Gastroesophageal sphincter (tissue), 4 donors: ENCODE results near the gene ZNF331. TPM values are rescaled to one million over a fixed set of nuclear protein-coding genes. Genes with fewer than 3 reads are reported as not detected.
"Not testable (repeated sequence)": the region's sequence is repeated elsewhere in the genome, so short reads cannot be mapped to it uniquely, and the experiment has no call there.

ENCODE experiments used
- ATAC-seq: fragments of 150-250 bp; one replicate; pipeline ENCODE4 v1.9.1; 2016; ENCODE audit warnings: mild to moderate bottlenecking, moderate library complexity
- H3K27ac ChIP-seq, 4 donors: fragments of 200-600 bp; sonication (generic) in 3 of 4; 1 replicate in 3 of 4; 2 replicates in 1 of 4; pipeline ENCODE4 v1.5.1; 2016 to 2019
- H3K27me3 ChIP-seq: fragments of 200-600 bp; sonication (generic); one replicate; pipeline ENCODE4 v1.5.1; 2019
- H3K36me3 ChIP-seq, 2 donors: fragments of 200-600 bp; sonication (generic); one replicate each; pipeline ENCODE4 v1.5.1; 2019; ENCODE audit warnings: control low read depth in 1 of 2
- H3K4me1 ChIP-seq, 3 donors: fragments of 200-600 bp; sonication (generic); 1 replicate in 2 of 3; 2 replicates in 1 of 3; pipeline ENCODE4 v1.5.1; 2016 to 2019; ENCODE audit warnings: control low read depth in 2 of 3
- H3K4me3 ChIP-seq, 2 donors: fragments of 200-600 bp; sonication (generic); one replicate each; pipeline ENCODE4 v1.5.1; 2019; ENCODE audit warnings: mild to moderate bottlenecking in 1 of 2, moderate library complexity in 1 of 2
- H3K9me3 ChIP-seq, 3 donors: fragments of 200-600 bp; sonication (generic); one replicate each; pipeline ENCODE4 v1.5.1; 2017 to 2019; ENCODE audit warnings: control low read depth in 2 of 3
- CTCF ChIP-seq, 4 experiments: fragments of 200-600 bp in 2 of 4; fragments of 450-650 bp in 2 of 4; sonication (generic) in 1 of 4; IDR thresholded peaks; one replicate each; pipeline ENCODE4 v1.5.1; 2017 to 2019; ENCODE audit warnings: antibody characterized with exemption in 4 of 4, mild to moderate bottlenecking in 2 of 4, moderate library complexity in 2 of 4
- EP300 ChIP-seq: sonication (generic); formaldehyde crosslinking; IDR thresholded peaks from one replicate; pipeline ENCODE4 v1.6.1; 2017; ENCODE audit warnings: antibody characterized with exemption, mild to moderate bottlenecking
- POLR2A ChIP-seq, 2 donors: fragments of 450-650 bp; IDR thresholded peaks; one replicate each; pipeline ENCODE4 v1.6.1; 2017; ENCODE audit warnings: antibody characterized with exemption in 2 of 2, mild to moderate bottlenecking in 2 of 2, moderate library complexity in 1 of 2
- POLR2AphosphoS5 ChIP-seq: sonication (generic); formaldehyde crosslinking; IDR thresholded peaks from one replicate; pipeline ENCODE4 v1.6.1; 2017; ENCODE audit warnings: antibody characterized with exemption
- WGBS, 2 donors: methylation state at CpG; one replicate each; pipeline ENCODE4 v1.1.5; 2018; ENCODE audit warnings: low coverage in 1 of 2; 5-methylcytosine and 5-hydroxymethylcytosine counted together
- total RNA-seq, 4 donors: library from RNA; depleted of rRNA; stranded (reverse); fragments of >200 nt; gene quantifications; one replicate each; pipeline ENCODE4 v1.1.0, GENCODE V29; 2016

The ZNF331 gene
- 10 to 100 TPM; 23.9 to 29.2 (median 26.1) TPM for total RNA-seq

- no peak for TF ChIP-seq EP300
- TF ChIP-seq CTCF (IDR thresholded peaks at IDR 0.05): peak in 3 of 4 experiments; percentile 30 to 72 (median 64)
- peak; percentile 76 for TF ChIP-seq POLR2AphosphoS5
- peak; percentile 55 to 57 for TF ChIP-seq POLR2A (IDR thresholded peaks at IDR 0.05)
- no CpG with 5 or more reads among the region's 81 CpGs for WGBS, 2 donors
- H3K4me3 ChIP-seq: peak within 1 kb of the TSS; percentile 30 to 75
Observed at GRCh38 chr19:53537521-53538377, at the start of gene ZNF331. ZNF331 (plus strand) TSS chr19:53538145; CDS start chr19:53569377, 31,232 bp downstream.

DNA sequence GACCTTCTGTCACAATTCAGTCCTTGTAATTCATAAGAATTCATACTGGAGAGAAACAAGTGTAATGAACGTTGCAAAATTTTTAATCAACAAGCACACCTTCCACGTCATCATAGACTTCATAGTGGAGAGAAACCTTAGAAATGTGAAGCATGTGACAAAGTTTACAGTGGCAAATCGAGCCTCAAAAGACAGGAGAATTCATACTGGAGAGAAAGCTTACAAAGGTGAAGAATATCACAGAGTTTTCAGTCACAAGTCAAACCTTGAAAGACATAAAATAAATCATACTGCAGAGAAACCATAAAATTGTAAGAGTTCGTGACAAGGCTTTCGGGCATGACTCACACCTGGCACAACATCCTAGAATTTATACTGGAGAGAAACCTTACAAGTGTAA is 45.8 kb upstream of the ZNF331 start:
- Histone ChIP-seq H3K27ac (no peak overlapping the region), H3K36me3 (peaks cover 0 to 71% of the 10 kb centered on the region in 2 donors), H3K4me1 (no peaks in the 10 kb centered on the region), H3K9me3 (peaks cover 0 to 75% (median 0%) of the 10 kb centered on the region in 3 donors), H3K27me3 (no peaks in the 10 kb centered on the region), H3K4me3 (no peak overlapping the region)
- WGBS, 2 donors: 84 to 98% methylated on average over 5 of the region's 5 CpGs
- no peak for ATAC-seq
- TF ChIP-seq POLR2AphosphoS5 (no peak), POLR2A (IDR thresholded peaks at IDR 0.05) (no peak), EP300 (no peak), CTCF (IDR thresholded peaks at IDR 0.05) (no peak)

More at GRCh38 chr19:53537521-53538377, at the start of gene ZNF331:
- ATAC-seq: peak; percentile 90
- Histone ChIP-seq H3K36me3 (peaks cover 0 to 9% of the 10 kb centered on the region in 2 donors), H3K27ac (peak within 1 kb of the TSS; percentile 10 to 93 (median 90)), H3K27me3 (no peaks in the 10 kb centered on the region), H3K4me1 (peaks cover 0 to 10% (median 0%) of the 10 kb centered on the region in 3 donors), H3K9me3 (no peaks in the 10 kb centered on the region)

GRCh38 chr19:53497311-53498023 is 40.5 kb upstream of the ZNF331 start:
- not testable (repeated sequence) for H3K27me3 ChIP-seq, ATAC-seq, H3K4me3 ChIP-seq, H3K27ac ChIP-seq, H3K4me1 ChIP-seq
- peaks cover 0 to 18% of the 10 kb centered on the region in 2 donors for H3K36me3 ChIP-seq
- WGBS, 2 donors: 30 to 47% methylated on average over 2 to 11 of the region's 11 CpGs
- H3K9me3 ChIP-seq: peaks cover 0 to 34% (median 0%) of the 10 kb centered on the region in 3 donors

DNA sequence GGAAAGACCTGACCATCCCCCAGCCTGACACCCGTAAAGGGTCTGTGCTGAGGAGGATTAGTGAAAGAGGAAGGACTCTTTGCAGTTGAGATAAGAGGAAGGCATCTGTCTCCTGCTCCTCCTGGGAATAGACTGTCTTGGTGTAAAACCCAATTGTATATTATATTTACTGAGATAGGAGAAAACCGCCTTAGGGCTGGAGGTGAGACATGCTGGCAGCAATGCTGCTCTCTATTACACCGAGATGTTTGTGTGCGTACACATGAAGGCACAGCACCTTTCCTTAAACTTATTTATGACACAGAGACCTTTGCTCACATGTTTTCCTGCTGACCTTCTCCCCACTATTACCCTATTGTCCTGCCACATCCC is 39.9 kb upstream of the ZNF331 start:
- H3K27me3 ChIP-seq, ATAC-seq, H3K4me1 ChIP-seq, H3K27ac ChIP-seq, H3K4me3 ChIP-seq: not testable (repeated sequence)
- WGBS, 2 donors: 44 to 70% methylated on average over 4 of the region's 4 CpGs
- peaks cover 0 to 15% of the 10 kb centered on the region in 2 donors for H3K36me3 ChIP-seq
- H3K9me3 ChIP-seq: peaks cover 0 to 28% (median 0%) of the 10 kb centered on the region in 3 donors

DNA sequence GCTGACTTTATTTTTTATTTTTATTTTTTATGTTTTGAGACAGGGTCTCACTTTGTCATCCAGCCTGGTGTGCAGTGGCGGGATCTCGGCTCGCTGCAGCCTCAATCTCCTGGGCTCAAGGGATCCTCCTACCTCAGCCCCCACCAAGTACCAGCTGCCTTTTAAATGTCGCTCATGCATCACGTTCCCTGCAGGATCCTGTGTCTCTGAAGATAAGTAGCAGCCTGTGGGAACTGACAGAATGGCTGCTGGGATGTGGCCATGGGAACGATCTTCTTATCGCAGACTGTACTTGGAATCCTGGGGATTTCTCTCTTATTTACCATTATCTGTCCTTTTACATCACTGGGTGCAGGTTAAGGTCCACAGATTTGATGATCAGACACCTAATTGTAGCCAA is 34.8 kb upstream of the ZNF331 start:
- Histone ChIP-seq H3K4me1 (peaks cover 0 to 22% (median 0%) of the 10 kb centered on the region in 3 donors), H3K27me3 (peaks cover 12% of the 10 kb centered on the region)
- 24 to 42% methylated on average over 7 of the region's 7 CpGs for WGBS, 2 donors
- not testable (repeated sequence) for H3K4me3 ChIP-seq, ATAC-seq, H3K36me3 ChIP-seq, H3K9me3 ChIP-seq, H3K27ac ChIP-seq

DNA sequence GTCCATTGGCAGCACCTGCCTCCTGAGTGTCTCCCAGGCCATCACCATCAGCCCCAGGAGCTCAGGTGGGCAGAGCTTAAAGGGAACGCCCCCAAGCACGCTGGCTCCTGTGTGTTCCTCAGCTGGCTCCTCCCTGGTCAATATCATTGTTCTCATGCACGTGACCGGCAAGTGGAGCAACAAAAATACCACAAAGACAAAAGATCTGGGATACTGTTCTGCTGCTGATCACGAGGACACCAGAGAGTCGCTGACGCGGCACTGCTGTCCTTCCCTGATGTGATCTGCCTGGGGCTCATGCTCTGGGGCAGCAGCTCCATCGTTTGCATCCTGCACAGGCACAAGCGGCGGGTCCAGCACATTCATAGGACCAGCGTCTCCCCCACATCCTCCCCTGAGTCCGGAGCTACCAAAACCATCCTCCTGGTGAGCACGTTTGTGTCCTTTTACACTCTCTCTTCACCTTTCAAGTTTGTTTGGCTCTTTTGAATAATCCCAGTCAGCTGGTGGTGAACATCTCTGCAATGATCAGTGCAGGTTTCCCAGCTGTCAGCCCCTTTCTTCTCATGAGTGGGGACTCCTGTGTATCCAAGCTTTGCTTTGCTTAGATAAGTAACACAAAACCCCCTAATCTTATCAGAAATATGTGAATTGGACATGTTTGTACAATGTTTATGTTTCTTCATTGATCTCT is 34.1 kb upstream of the ZNF331 start:
- H3K9me3 ChIP-seq, H3K36me3 ChIP-seq: not testable (repeated sequence)
- ATAC-seq: peak; percentile 29
- H3K4me1 ChIP-seq: peaks cover 0 to 22% (median 0%) of the 10 kb centered on the region in 3 donors
- H3K27me3 ChIP-seq: peaks cover 19% of the 10 kb centered on the region
- H3K27ac ChIP-seq: peak overlapping the region in 1 of 4 donors; percentile 73
- peak overlapping the region in 1 of 2 donors; percentile 42 for H3K4me3 ChIP-seq
- 0% methylated on average over 1 of the region's 14 CpGs; no CpG with 5 or more reads in 1 of the 2 donors for WGBS, 2 donors
- peak in 1 of 4 experiments; percentile 23 for TF ChIP-seq CTCF (IDR thresholded peaks at IDR 0.05)
